ENCODE results near the gene GNAQ. TPM values are rescaled to one million over a fixed set of nuclear protein-coding genes. Genes with fewer than 3 reads are reported as not detected.

GNAQ gene
- total RNA-seq, 4 donors from 2014 or later, result 40.8 to 54.7 (median 53.8) TPM

- peak in 1 of 3 donors; percentile 25 for TF ChIP-seq CTCF (IDR thresholded peaks at IDR 0.05)
- DNase-seq (ENCODE audit: low spot score) (no peak), ATAC-seq (ENCODE audit: low FRiP score) (peak; percentile 34)
Observed at GRCh38 chr9:77977210-77977611, 54.4 kb downstream of the GNAQ start.

GRCh38 chr9:77975806-77976205 is 55.8 kb downstream of the GNAQ start:
- no peak for TF ChIP-seq CTCF (IDR thresholded peaks at IDR 0.05)
- ATAC-seq (ENCODE audit: low FRiP score) (no peak), DNase-seq (ENCODE audit: low spot score) (no peak)

GRCh38 chr9:77975036-77975435 is 56.6 kb downstream of the GNAQ start:
- no peak for TF ChIP-seq CTCF (IDR thresholded peaks at IDR 0.05)
- ATAC-seq (ENCODE audit: low FRiP score) (no peak), DNase-seq (ENCODE audit: low spot score) (no peak)

GRCh38 chr9:77974434-77974833 is 57.2 kb downstream of the GNAQ start:
- no peak for TF ChIP-seq CTCF (IDR thresholded peaks at IDR 0.05)
- DNase-seq (ENCODE audit: low spot score) (no peak), ATAC-seq (ENCODE audit: low FRiP score) (no peak)

- TF ChIP-seq CTCF (IDR thresholded peaks at IDR 0.05), result no peak
- ATAC-seq (ENCODE audit: low FRiP score) (no peak), DNase-seq (ENCODE audit: low spot score) (no peak)
Observed at GRCh38 chr9:77969083-77969482, 62.5 kb downstream of the GNAQ start.

GRCh38 chr9:77968506-77968905 is 63.1 kb downstream of the GNAQ start:
- ATAC-seq (ENCODE audit: low FRiP score) (no peak), DNase-seq (ENCODE audit: low spot score) (no peak)
- no peak for TF ChIP-seq CTCF (IDR thresholded peaks at IDR 0.05)

GRCh38 chr9:77966718-77967117 is 64.9 kb downstream of the GNAQ start:
- TF ChIP-seq CTCF (IDR thresholded peaks at IDR 0.05), result no peak
- no peak for DNase-seq (ENCODE audit: low spot score)
- no peak for ATAC-seq (ENCODE audit: low FRiP score)

Data from omental fat pad (tissue), 4 donors.